ENCODE data around the gene TM4SF20. TPM values are rescaled to one million over a fixed set of nuclear protein-coding genes. Genes with fewer than 3 reads are reported as not detected.

TM4SF20 gene
- total and polyA plus RNA-seq, 12 donors = not detected

DNA sequence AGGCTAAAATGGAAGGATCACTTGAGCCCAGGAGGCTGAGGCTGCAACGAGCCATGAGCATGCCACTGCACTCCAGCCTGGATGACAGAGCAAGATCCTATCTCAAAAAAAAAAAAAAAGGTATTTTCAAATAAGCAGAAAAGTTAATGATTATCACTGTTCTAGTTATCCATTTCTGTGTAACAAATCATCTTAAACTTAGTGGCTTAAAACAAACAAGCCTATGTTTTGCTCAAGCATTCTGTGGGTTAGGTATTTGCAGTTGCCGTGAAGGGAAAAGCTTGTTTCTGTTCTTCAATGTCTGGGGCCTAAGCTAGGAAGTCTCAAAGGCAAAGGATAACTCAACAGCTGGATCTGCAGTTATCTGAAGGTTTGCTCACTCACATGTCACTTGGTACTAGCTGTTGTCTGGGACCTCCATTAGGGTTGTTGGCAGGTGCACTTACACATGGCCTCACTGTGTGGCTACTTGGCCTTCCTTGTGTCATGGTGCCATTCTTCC lies 40.0 kb downstream of the TM4SF20 start:
- intact Hi-C loops (cut with DNase I) = no loop called here
- ATAC-seq = peak in 1 of 8 donors; percentile 19
- Histone ChIP-seq H3K4me1 (peaks cover 0 to 8% (median 0%) of the 10 kb centered on the region in 9 donors), H3K36me3 (peaks cover 0 to 91% (median 11%) of the 10 kb centered on the region in 9 donors), H3K9me3 (no peaks in the 10 kb centered on the region), H3K4me3 (no peak overlapping the region), H3K27ac (no peak overlapping the region), H3K27me3 (no peaks in the 10 kb centered on the region)
- 95% methylated on average over 2 of the region's 2 CpGs for WGBS, 2 donors
- no peak for DNase-seq
- TF ChIP-seq, protein P1, sequence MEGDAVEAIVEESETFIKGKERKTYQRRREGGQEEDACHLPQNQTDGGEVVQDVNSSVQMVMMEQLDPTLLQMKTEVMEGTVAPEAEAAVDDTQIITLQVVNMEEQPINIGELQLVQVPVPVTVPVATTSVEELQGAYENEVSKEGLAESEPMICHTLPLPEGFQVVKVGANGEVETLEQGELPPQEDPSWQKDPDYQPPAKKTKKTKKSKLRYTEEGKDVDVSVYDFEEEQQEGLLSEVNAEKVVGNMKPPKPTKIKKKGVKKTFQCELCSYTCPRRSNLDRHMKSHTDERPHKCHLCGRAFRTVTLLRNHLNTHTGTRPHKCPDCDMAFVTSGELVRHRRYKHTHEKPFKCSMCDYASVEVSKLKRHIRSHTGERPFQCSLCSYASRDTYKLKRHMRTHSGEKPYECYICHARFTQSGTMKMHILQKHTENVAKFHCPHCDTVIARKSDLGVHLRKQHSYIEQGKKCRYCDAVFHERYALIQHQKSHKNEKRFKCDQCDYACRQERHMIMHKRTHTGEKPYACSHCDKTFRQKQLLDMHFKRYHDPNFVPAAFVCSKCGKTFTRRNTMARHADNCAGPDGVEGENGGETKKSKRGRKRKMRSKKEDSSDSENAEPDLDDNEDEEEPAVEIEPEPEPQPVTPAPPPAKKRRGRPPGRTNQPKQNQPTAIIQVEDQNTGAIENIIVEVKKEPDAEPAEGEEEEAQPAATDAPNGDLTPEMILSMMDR (IDR thresholded peaks at IDR 0.05) = no peak

- 96 to 100% methylated on average over 2 of the region's 2 CpGs for WGBS, 2 donors
- H3K27ac ChIP-seq = no peak overlapping the region
- no peaks in the 10 kb centered on the region for H3K9me3 ChIP-seq
- TF ChIP-seq, protein P1 (IDR thresholded peaks at IDR 0.05) = no peak
- ATAC-seq (no peak), DNase-seq (no peak)
- H3K27me3 ChIP-seq = no peaks in the 10 kb centered on the region
- H3K4me3 ChIP-seq = no peak overlapping the region
- intact Hi-C loops (cut with DNase I) = no loop called here
- peaks cover 0 to 91% (median 23%) of the 10 kb centered on the region in 9 donors for H3K36me3 ChIP-seq
- peaks cover 0 to 8% (median 0%) of the 10 kb centered on the region in 9 donors for H3K4me1 ChIP-seq
Observed at GRCh38 chr2:227337442-227337841, 41.7 kb downstream of the TM4SF20 start.

DNA sequence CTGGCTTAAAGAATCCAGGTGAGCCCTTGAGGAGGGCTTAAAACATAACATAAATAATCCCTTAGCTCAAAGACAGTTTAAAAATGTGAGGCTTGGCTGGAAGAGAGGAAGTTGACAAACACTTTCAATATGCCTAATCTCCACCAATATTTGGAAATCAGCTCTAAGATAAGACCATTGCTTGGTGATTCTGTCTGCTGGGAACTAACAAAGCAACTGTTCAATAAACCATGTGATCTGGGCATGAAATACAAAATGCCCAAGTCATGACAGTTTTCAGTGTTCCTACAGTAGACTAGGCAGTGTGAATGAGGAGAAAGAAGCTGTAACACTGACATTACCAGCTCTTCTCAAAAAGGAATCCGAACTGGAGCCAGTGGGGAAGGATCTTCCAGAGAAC lies 43.4 kb downstream of the TM4SF20 start:
- H3K27ac ChIP-seq = no peak overlapping the region
- TF ChIP-seq, protein P1 (IDR thresholded peaks at IDR 0.05) = no peak
- peaks cover 0 to 88% (median 23%) of the 10 kb centered on the region in 9 donors for H3K36me3 ChIP-seq
- peaks cover 0 to 8% (median 0%) of the 10 kb centered on the region in 9 donors for H3K4me1 ChIP-seq
- DNase-seq = no peak
- intact Hi-C loops (cut with DNase I) = no loop called here
- no peaks in the 10 kb centered on the region for H3K9me3 ChIP-seq
- no peak for ATAC-seq
- no peaks in the 10 kb centered on the region for H3K27me3 ChIP-seq
- H3K4me3 ChIP-seq = no peak overlapping the region
- WGBS, 2 donors = 94 to 95% methylated on average over 1 of the region's 1 CpG

- DNase-seq (no peak), ATAC-seq (no peak)
- no peak overlapping the region for H3K27ac ChIP-seq
- intact Hi-C loops (cut with DNase I) = no loop called here
- 94% methylated on average over 6 of the region's 6 CpGs for WGBS, 2 donors
- H3K36me3 ChIP-seq = peaks cover 0 to 34% (median 0%) of the 10 kb centered on the region in 9 donors
- peaks cover 0 to 10% (median 0%) of the 10 kb centered on the region in 11 donors for H3K9me3 ChIP-seq
- no peaks in the 10 kb centered on the region for H3K27me3 ChIP-seq
- peak overlapping the region in 3 of 10 donors; percentile 97 to 98 (median 97) for H3K4me3 ChIP-seq
- H3K4me1 ChIP-seq = peaks cover 0 to 37% (median 17%) of the 10 kb centered on the region in 9 donors
- TF ChIP-seq, protein P1 (IDR thresholded peaks at IDR 0.05) = no peak
Observed at GRCh38 chr2:227326783-227327182, 52.3 kb downstream of the TM4SF20 start.

Measured in heart right ventricle (tissue), 16 donors.